Measurements from ENCODE around the gene KCNC1.

KCNC1 gene

DNA sequence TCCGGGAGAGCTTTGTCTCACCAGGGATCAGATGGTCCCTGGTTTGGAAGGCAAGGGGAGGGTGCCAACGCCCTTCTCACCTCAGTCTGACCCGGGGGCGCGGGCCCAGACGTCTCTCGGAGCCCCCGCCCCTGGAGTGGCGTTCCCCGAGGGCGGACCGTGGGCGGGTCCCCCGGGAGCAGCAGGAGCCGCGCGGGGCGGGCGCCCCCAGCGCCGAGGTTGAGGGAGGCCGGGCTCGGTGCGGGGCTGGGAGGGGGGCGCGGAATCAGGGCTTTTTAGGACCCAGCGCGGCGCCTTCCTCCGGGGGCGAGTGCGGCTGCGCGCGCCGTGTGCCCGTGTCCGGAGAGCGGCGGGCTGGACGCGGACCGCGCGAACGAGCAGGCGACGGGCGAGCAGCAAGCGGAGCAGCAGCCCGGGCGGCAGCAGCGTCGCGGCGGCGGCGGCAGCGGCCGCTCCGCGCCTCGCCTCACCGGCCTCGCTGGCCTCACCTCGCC lies at the start of gene KCNC1:
Gene KCNC1 (plus strand): TSS at position 364 of the 494 bp plus-strand sequence. CDS start 1,222 bp downstream, outside the sequence.
- no peak for DNase-seq

DNA sequence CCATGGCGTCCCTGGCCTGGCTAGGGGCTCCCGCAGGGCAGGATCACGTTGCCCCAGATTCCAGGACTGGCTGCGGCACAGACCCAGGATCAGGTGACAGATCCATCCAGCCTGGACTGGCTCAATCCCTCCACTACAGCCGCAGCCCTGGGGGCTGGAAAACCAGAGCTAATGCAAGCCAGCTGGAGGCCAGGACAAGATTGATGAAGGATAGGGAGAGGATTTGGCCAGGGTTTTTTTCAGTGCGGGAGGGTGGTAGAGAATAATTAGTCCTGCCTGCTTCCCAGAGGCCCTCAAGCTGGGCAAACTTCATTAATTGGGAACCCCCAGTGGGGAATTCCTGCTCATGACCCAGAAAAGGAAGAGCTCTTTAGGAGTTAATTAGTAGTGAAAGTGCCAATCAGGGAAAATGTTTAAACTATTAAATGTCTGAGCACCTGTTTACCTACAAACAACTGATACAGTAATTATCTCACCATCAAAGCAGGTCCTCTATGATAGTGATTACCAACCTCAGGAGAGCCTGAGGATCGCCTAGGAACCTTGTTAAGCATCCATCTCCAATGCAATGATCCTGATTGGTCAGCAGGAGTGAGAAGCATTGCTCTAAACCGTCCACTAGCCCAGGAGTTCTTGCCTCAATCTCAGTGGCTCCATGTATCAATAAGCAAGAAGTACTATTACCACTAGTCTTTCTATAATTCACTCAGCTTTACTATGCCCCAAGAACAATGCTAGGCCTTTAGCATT lies 48.2 kb upstream of the KCNC1 start:
- DNase-seq, result no peak

DNA sequence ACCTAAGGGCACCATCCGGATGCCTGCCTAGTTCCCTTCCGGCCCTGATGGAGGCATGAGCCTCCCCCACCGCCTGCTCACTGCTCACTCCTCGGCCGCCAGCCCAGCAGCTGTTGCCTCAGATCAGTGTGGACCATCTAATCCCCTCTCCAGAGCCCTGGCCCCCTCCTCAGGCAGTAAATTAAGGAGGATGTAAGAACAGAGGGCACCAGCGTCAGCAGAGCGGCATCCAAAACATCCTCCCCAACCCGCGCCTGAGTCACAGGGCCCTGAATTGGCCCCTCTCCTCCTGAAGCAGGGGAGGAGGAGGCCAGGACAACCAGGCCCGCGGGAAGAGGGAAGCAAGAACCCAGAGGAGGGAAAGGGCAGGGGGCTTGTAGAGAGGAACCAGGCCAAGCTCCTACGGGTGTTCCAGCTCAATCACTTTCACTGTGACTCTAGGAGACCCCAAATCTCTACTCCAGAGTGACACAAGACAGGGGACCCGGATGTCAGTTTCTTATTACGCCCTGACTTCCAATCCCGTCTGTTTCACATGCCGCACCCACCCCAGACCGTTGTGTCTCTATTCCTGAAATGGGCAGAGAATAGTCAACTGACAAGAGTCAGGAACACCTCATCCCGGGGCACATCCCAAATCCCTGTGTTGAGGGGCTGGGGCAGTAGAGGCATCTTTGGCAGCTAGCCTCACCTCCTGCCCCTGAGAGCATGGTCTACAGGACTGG lies 46.5 kb upstream of the KCNC1 start:
- no peak for DNase-seq

DNA sequence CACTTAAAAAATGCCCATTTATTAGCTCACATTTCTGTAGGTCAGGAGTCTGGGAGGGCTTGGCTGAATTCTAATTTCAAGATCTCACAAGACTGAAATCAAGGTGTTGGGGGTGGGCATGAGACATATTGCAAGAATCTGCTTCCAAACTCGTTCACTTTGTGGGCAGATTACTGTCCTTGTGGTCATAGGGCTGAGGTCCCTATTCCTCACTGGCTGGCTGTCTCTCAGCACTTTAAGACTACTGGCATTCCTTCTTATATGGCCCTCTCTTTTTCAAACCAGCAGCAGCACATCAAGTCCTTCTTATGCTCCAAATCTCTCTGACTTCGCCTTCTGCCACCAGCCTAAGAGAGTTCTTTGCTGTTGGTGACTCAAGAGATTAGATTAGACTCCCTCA lies 43.0 kb upstream of the KCNC1 start:
- DNase-seq, result no peak

DNA sequence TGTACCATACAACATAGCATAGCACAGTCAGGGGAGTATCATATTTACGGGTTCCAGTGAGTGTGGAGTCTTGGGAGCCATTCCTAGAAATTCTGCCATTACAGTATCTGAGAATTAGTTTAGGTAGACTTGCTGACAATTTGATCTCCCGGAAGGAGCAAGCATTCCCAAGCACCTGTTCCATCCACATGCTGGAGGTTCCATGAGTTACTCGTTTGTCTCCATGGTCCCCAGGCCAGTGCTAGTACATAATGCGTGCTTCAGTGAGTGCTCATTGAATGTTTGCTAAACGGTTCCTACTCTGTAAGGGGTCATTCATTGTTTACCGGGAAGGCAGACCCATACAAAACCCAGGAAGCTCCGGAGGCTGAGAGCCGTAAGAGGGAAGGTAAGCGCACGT lies 42.6 kb upstream of the KCNC1 start:
- no peak for DNase-seq

DNA sequence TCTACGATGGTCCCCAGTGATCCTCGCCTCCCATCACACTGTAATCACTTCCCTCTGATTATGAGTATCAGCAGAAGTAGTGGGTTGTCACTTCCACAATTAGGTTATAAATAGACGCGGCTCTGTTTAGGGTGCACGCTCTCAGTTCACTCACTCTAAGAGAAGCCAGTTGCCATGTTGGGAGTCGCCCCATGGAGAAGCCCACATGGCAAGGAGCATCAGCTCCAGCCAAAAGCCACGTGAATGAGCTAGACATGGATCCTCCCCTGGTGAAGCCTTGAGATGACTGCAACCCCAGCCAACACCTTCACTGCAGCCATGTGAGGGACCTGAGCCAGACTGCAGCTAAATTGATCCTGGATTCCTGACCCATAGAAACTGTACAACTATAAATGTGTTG lies 41.6 kb upstream of the KCNC1 start:
- DNase-seq, result no peak

DNA sequence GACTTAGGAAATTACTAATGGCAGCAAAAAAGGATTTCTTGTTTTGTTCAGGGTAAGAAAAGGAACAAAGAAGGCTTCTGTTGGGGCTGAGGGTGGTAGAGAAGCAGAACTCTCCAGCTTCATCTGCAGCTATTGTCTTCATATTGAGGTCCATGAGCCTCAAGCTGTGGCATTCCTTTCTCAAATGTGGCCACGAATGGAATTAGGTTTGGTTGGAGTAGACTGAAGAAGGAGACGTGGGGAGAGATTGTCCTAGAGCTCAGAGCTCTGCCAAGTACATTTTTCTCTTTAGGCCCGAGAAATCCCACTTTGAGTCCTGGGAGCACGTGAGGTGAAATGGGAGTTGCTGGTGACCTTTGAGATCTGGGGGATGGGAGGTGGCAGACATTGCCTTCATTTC lies 41.0 kb upstream of the KCNC1 start:
- DNase-seq, result no peak

DNA sequence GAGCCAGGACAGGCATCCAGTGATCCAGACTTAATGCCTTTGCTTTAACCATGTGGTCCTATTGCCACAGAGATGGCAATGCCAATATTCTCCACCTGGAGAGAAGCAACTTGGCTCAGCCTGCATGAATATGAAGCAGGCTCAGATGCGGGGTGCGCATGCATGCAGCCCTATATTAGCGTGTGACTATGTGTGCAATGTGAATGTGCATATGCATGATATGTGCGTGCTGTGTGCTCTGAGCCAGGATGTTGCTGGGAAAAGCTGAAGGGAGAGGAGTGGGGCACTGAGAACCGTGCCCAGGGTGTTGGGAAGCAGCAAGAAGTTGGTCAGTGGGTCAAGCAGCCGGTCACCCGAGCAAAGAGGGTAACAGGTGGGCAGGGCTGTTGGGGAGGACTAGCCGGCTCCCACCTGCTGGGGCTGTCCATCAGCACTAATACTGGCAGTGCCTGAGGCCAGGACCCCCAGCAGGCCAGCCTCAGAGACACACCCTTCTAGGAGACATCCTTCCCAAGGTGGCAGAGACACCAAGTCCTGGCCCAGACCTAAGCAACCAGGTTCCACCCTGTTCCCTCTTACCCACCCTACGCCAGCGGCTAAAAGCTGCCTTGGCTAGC lies 40.0 kb upstream of the KCNC1 start:
- DNase-seq, result no peak

DNA sequence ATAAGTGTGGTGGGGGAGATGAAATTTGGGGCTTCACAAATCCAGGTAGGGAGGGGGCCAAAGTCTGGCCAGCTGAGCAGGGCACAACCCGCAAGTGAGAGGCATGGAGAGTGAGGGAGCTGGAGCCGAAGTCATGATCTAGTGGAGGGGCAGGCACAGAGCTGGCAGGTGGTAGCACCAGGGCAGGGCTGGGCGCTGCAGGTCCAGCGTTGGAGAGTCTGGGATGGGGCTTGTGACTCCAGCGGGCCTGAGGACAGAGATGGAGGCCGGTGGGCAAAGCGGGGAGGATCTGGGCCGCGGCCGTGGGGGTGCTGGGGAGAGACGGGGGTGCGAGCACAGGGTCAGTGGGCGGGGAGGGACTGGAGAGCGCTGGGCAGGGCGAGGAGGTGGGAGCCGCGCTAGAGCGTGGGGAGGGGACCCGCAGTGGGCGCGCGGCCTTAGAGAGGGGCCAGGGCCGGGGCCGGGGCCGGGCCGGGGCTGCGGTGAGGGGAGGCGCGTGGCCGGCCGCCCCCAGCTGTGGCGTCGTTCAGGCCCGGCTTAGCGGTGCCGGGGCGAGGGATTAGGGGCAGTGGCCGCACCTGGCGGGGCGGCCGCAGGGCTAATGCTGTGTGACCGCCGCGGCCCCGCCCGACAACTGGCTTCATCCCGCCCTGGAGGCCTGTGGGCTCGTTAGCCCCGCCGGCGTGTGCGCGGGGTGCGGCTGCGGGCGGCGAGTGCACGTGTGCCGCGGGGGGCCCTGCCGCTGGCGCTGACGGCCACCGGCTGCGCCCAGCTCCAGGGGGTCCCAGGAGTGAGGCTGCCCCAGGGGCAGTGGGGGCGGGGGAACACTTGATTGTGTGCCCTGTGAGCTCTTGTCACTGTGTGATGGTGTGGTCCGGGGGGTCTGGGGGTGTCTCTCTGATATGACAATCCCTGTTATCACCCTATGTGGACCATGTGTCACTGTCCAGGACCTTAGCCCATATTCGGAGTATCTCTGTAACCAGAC lies 38.8 kb upstream of the KCNC1 start:
- DNase-seq, result no peak

DNA sequence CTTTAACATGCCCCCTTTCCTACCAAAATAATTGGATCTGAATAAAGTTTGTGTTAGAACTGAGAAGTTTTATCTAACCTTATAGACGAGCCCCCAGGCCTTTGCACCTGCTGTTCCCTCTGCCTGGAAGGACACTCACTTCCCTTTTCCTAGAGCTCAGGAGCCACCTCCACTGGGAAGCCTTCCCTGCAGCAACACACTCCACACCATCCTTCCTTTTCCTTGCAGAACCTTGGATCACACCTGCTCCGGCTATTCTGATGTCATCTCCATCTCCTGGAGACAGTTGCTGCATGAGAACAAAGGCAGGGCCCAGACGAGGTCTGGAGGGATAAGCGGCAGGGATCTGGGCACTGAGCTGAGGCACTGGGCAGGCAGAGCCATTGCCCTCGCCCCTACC lies 37.8 kb upstream of the KCNC1 start:
- DNase-seq, result no peak

DNA sequence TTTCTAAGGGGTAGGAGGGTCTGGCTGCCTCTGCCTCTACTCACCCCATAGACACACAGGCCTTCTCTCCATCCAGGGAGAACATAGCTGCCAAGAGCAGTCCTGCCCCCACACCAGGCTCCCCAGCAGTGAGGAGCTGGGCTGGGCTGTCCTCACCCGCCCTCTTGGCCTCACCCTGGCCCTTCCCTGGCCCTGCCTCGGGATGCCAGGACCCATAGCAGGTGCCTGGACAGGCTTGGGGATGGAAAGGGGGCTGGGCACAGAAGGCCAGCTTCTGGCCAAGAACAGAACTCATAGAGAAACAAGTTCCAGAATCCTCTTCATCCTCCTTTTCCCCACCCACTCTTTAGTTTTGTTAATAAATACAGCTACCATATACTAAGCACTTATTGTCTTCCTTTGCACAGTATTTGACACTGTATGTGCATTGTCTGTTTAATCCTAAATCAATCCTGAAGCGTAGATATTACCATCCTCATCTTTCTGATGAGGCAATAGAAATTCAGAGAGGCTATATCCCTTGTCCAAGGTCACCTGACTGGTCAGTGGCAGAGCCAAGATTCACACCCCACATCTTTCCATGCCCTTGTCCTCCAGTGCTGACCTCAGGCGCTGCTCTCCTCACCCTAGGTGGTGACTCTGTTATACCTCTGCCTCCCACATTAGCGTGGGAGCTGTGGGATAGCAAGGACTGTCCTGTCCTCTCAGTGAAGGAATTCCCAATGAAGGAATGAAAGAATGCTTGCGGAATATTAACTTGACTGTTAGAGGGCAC lies 37.2 kb upstream of the KCNC1 start:
- DNase-seq, result no peak

DNA sequence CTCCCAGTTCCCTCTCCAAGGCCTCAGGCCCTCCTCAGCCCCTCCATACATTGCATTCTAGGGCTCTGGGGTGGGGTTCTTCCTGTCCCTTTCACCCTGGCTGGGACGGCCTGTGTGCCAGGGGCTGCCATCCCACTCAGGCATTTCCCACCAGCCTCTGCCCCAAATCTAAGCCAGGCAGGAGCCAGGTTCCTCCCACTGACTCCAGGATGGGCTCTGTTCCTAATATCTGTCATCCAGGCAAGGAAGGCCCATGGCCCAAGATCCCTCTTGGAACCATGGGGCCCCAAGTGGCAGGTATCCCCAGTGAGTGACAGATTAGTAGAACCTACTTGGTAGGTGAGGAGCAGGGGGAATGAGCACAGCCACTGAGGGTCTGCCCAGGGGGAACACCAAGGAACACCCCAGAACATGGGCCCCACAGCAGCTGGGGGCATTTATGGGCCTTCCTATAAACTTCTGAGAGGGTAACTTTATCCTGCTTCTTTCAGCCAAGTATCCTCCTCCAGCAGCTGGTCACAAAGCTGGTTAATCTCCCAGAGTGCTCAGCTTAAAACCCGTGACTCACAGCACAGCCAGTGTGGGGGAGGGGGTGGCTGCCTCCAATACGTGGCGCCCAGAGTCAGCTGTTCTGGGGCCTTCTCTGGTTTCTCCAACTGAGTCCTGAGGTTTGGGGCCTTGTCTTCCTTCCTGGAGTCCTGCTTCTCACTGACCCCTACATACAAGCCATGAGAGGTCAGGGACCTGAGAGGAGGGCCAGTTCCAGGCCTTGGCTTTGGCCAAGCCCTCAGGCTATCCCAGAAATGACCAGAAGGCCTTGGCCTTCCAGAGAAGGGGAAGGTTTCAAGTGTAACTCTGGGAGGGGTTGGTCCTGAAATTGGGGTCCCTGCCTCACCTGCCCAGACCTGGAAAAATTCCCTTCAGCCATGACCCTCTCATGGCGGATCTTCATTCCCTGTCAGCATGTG lies 35.1 kb upstream of the KCNC1 start:
- no peak for DNase-seq

DNA sequence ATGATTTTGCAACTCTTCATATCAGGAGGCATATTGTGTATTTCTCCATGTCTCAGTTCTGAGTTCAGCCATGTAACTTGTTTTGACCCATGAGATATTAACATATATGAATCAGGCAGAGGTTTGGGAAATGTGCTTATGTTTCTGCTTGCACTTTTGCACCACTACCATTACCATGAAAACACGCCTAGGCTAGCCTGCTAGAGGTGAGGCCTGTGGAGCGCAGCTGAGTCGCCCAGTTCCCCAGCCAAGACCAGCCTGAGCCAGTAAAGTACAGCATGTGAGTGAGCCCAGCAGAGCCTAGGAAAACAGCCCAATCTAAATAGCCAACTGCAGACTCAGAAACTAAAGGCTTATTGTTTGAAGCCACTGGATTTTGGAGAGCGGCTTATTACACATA lies 33.6 kb upstream of the KCNC1 start:
- no peak for DNase-seq

DNA sequence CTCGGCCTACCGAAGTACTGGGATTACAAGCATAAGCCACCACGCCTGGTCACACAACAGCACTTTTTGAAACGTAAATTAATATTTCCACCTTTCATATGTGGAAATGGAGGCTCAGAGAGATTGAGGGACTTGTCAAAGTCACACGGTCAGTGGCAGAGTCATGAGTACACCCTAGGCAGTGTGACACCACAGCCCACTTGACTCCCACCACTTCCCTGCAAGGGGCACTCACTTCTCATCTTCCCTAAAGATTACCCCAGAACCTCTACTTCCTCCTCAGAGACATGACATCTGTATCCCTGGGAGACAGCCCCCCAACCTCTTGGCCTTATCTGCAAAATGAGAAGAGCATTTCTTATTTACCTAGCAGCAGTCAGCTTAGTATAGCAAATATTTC lies 31.7 kb upstream of the KCNC1 start:
- DNase-seq, result no peak

DNA sequence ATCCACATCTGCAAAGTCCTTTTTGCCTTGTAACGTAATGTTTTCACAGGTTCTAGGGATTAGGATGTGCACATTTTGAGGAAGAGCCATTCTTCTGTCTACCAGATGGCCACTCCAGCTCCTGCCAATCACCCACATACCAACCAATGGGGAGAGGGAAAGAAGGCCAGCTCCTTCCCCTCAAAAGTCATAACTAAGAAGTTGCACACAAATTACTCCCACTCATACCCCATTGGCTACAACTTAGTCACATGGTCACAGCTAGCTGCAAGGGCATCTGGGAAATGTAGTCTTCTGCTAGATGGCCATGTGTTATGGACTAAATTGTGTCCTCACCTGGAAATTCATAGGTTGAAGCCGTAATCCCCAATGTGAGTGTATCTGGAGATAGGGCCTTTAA lies 30.6 kb upstream of the KCNC1 start:
- no peak for DNase-seq

DNA sequence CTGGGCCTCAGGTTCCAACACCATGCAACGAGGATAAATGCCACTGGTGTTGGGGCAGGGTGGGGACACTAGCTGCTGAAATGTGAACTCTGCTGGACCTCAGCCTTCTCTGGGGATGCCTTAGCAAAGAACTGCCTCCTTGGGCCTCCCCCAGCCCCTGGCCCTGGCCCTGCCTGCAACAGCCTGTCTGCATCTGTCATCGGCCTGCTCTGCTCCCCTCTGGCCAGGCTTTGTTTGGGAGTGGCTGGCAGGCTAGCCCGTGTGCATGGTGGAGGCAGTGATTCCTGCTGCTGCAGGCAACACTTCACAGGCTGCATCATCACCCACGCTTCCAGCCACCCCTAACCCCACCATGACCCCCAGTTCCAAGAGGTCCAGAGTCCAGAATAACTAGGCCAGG lies 26.8 kb upstream of the KCNC1 start:
- no peak for DNase-seq

DNA sequence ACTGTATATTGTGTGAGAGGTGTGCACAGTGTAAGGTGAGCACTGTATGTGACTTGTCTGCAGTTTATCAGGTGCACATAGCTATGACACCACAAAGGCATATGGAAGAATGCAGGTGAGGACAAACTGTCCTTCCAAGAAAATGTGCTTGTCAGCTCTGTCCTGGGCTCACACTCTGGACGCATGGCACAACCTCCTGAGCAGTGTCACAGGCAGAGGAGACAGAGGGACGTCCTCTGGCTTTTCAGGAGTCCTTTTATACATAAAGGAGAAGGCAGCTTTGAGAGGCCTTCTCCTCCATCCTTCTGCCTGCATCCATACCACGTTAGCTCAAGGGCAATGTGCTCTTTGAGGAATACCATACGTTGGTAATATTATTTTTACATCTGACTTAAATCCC lies 22.7 kb upstream of the KCNC1 start:
- DNase-seq, result no peak

DNA sequence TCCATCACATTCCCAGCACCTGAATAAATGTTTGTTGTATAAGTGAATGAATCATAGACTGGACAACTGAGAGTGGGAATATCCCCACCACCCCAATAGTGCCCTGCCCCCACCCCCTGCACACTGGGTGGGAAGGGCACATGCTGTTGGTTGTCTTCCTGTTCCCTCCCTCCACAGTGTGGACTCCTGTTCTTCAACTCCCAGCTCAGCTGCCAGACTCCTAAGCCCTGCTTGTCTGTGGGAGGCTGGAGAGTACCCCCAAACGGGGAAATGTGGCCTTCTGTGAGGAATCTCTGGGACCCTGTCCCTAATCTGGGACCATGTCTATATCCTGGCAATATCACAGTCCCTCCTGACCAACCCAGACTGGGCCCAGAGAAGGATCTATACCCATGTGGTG lies 20.7 kb upstream of the KCNC1 start:
- DNase-seq, result no peak

DNA sequence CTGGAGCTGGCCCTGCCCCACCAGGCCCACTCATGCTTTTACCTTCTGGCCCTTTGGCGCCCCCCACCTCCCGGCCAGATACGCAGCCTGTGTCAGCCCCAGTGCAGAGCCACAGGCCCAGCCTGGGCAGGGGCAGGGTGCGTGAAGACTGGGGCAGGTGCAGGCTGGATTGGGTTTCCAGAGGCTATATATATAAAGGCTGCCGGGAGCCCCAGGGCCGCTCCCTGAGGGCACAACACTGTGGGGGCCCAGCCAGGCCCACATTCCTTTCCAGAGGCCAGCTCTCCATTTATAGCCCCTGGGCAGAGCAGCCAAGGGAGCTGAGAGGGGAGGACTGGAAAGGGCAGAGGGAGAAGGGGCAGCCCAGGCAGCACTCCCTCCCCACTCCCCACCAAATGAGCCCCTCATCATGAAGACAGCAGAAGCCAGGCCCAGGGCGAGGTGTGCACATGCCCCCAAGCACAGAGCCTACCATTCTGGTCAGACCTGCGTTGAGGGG lies 20.2 kb upstream of the KCNC1 start:
- no peak for DNase-seq

DNA sequence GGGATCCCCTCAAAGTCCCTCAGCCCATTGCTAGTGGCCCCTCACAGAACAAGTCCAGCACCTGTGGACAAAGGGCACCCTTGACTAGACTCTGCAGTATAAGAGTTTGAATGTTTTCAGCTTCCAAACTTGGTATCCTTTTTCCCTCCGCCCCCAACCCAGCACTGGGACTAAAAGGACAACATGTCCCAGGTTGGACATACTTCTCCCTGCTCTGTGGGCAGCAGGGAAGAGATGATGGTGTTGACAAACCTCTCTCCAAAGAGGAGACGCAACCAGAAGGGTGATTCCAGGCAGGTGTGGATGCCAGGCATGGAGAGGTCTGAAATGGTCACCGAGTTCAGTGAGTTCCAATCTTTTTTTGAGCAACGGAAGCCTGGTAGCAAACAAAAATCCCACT lies 19.7 kb upstream of the KCNC1 start:
- no peak for DNase-seq

DNA sequence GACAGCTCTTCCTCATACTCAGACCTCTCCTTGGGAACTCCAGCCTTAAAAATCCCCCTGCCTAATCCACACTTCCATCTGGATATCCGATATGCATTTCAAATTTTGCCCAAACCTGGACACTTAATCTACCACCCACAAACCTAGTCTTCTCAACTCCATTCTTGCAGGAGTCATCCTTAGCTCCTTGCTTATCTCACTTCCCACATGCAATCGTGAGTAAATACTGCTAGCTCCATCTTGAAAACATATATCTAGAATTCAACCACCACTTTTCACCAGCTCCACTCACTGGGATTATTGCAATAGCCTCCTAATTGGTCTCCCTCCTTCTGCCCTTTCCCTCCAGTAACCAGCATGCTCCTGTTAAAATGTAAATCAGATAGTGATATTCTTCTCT lies 17.8 kb upstream of the KCNC1 start:
- no peak for DNase-seq

Measured in stimulated activated naive CD4-positive, alpha-beta T cell (primary cell).